Iris pigment epithelial cell (primary cell): Measurements from ENCODE around the gene IL1RAPL2.

Experiments used
- DNase-seq: peaks from one replicate; pipeline ENCODE4 v3.0.0-alpha.2; 2011; ENCODE audit warnings: low read depth

The IL1RAPL2 gene

GRCh38 chrX:105463473-105463872 lies 897.5 kb downstream of the IL1RAPL2 start:
- DNase-seq = peak; percentile 72

DNA sequence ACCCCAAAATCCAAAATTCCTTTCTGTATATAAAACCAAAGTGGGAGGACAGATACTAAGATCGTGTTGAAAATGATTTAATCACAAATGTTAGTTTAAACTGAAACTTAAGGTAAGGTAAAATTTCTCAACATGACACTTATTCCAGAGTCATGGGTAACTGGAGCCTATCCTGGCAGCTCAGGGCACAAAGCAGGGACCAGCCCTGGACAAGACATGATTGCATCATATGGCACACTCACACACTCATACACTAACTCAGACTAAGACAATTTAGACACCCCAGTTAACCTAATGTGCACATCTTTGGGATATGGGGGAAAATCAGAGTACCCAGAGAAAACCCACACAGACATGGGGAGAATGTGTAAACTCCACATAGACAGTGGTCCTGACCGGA lies 898.6 kb downstream of the IL1RAPL2 start:
- no peak for DNase-seq

DNA sequence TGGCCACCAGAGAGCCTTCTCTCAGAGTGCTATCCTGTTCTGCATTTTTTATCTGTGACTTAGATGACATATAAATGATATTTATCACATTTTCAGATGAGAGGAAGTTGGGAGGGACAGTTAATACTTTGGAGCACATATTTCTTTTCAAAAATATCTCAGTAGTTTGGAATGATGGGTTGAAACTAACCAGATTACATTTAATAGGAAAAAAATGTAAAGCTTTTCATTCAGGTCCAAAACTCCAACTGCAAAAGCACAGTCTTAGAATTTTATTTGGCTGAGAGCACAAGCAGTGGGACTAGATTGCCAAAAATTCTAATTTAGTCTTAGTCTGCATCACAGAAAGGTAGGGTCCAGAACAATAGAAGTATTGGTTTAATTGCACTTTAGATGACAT lies 902.7 kb downstream of the IL1RAPL2 start:
- DNase-seq = no peak

DNA sequence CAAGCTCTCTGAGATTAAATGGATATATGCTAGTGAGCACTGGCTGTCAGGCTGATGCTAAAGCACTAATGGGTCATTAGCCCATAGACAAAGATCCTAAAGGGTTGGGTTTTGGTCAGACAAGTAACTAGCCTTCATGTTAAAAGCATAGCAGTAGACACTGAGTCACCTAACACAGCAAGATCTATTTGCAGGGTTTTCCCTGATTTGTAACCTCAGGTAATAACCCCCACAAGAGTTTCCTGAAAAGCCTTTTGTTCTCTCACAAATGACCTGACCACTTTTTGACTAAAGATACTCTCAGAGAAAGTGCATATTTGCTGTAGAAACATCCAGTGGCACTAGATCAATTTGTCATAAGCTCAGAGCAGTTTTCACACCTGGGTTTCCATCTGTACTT lies 905.6 kb downstream of the IL1RAPL2 start:
- no peak for DNase-seq

DNA sequence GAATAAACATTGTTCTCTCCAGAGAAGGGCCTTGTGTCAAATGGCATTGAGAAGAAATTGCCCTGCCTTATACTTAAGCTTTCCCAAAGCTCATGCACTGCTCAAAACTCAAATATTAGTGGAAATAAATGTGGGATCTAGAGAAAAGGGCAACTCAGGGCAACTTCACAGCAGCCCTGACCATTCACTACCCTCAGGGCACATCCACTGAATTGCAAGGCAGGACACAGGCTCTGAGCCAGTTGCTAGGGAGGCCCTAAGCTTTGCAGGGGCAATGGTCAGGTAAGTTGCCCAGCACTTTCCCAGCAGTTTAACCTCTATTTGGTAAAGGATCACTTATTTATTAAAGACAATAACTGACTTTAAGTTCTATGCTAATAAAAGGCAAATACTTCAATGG lies 909.8 kb downstream of the IL1RAPL2 start:
- DNase-seq = no peak

DNA sequence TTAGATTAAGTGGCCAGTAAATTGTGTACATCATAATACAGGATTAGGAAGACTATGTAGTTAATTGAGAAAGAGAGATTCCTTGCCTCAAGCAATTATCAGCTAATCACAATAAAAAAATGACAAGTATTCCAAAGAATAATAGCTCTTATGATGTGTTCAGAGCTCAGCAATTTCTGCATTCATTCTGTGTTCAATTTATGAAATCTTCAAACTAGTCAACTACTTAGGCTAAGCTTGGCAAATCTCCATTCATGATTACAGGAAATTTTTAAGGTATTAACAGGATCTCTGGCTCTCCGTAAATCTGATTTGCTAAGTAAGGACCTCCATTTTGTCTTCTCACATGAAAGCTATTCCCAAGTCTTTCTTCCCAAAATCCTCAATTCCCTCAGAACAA lies 911.4 kb downstream of the IL1RAPL2 start:
- DNase-seq = peak; percentile 71

DNA sequence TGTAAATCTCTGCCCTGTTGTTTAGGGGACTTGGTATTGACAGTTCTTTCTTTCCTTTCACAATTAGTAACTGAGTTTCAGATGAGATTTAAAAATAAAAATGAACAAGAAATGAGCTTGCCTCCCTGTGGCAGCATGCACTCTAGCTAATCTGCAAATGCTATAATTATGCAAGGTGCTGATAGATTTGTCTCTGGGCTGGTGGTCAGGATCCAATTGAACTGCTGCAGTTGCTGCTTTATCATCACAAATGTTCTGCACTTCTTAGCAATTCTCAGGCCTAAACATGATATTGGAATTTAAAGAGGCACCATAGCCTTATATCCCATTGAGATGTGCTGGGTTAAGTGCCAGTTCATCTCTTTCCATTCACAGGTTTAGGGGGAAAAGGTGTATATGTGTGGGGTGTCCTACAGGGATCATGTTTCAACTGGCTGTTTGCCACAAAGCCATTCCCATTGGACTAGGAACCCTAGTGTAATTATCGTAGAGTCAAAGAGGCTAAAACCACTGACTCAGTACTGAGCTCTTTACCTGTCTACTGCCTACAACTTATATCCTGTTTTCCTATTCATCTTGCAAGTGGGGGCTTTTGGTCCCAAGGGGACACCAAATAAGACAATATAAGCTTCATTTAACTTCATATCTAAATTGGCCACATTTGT lies 914.8 kb downstream of the IL1RAPL2 start:
- no peak for DNase-seq

DNA sequence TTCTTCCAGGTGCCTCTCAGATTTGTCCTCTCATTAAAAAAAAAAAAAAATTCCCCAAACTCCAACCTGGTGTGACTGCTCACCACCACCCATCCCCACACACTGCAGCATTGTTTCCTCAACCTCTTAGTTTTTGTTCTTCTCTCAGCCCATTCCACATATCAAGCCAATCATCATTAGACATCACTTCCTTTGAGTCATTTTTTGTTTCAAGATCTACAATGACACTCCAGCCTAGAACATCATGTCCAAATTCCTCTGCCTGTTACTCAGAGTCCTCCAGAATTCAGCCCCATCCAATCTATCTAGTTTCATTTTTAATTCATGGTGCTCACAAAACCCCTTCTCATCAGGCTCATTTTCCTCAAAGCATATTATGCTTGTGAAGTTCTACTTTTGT lies 917.0 kb downstream of the IL1RAPL2 start:
- peak; percentile 83 for DNase-seq

- DNase-seq = peak; percentile 66
These were observed 922.7 kb downstream of the IL1RAPL2 start for GRCh38 chrX:105488716-105489115.

DNA sequence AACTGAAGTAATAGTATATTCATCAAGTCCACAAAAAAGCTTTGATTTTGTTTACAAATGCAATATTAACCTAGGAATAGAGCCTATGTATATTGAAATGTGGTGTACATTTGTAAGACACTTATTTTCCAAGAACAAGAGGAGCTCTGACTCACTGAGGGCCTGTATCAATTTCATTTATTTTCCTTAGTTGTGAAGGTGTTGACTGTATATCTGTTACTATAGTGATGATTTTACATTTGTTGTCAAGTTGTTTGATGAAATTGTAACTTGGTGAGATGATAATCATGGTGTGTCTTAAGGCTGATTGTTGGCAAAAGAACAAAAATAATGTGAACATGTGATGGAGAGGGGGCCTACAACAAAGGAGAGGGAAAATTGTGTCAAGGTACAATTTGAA lies 929.4 kb downstream of the IL1RAPL2 start:
- peak; percentile 33 for DNase-seq

GRCh38 chrX:105502336-105502735 lies 936.3 kb downstream of the IL1RAPL2 start:
- DNase-seq = peak; percentile 77

DNA sequence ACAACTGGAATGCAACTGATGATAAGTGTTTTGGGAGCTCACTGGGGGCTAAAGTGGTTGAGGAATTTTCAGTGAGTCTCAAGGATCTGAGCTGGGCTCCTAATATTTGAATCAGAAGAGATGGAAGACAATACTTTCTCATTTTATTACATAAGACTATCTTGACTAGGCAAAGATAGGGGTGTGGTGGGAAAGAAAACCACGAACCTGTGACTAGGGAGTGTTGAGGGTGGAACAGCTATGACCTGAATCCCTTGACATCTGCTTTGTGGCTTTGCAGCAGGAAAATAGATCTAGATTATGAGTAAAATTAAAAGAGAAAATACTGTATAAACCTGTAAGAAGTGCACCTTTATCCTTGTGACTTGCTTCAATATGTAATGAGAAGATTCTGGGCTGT lies 949.6 kb downstream of the IL1RAPL2 start:
- peak; percentile 27 for DNase-seq

GRCh38 chrX:105526431-105526830 lies 960.4 kb downstream of the IL1RAPL2 start:
- no peak for DNase-seq

DNA sequence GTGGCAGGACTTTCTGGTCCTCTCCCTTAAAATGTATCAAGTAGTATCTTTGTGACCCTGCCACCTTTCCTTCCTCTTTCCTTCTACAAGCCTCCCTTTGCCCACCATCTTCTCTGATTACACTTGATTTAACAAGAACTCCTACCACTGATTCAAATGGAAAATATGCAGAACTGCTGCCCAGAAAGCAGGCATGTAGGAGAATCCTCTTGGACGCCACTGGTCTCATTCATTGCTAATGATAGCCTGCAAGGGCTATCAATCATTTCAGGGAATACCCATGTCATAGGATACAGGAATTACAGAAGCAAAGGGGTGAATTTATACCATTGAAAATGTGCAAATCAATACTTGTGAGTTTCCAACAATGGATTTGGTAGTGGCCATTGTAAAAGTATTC lies 961.8 kb downstream of the IL1RAPL2 start:
- DNase-seq = peak; percentile 35

- DNase-seq = peak; percentile 26
These were observed 968.0 kb downstream of the IL1RAPL2 start for GRCh38 chrX:105533951-105534350.

DNA sequence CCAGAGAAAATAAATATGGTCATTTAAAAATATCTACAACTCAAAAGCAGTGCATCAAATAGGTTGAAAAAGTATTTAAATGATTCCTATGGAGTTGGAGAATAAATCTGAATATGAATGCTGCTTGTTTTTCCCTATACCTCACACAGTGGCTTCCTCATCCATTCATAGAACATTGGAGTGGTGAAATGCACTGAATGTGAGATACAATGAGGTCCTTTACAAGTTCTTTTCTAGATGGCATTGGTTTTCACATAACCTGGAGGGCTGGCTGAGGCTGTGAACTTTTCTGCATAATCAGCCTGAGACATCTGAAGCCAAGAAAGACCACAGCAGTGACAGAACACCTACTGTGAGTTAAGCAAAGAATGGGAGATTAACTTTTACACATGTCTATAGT lies 977.3 kb downstream of the IL1RAPL2 start:
- no peak for DNase-seq

DNA sequence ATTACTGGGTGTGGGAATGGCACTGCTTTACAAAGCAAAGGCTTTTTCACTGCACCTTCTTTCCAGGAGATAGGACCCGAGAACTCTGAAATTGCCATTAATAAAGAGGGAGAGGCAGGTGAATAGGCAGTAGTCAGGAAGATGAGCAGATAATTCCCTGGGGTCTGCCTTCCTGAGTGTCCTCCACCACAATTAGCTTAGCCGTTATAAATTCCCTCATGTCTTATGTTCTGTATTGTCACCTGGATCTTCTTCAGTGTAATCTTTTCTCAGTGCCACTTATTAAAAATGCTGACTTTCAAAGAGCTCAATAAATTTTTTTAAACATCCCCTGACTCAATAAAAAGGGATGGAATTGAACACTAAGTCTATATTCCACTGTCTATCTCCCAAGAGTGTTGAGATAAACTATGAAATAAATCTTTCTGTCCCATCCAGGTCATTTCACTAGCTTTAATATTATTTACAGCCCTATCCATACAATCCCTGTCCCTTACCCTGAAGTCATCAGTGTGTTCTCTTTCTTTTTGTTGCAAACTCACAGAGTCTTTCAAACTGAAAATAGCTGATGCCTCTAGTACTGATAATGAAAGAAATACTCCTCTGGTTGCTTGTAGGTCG lies 984.2 kb downstream of the IL1RAPL2 start:
- no peak for DNase-seq

DNA sequence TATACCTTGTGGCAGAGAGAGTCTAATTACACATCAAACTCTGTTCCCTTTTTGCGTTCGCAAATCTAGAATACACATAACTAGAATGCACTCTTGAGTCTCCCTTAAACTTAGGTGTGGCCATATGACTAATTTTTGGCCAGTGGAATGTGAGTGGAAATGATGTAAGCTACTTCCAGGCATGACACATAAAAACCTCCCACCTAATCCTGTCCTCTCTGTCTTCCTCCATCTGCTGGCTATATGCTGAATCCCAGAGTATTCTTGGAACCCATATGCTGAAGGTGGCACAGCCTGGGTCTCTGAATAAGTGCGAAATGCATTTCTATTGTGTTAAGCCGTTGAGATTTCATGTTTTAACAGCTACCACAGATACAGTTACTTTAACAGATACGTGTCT lies 986.4 kb downstream of the IL1RAPL2 start:
- DNase-seq = peak; percentile 59

GRCh38 chrX:105553118-105553517 lies 987.1 kb downstream of the IL1RAPL2 start:
- no peak for DNase-seq

GRCh38 chrX:105564501-105564900 lies 998.5 kb downstream of the IL1RAPL2 start:
- DNase-seq = peak; percentile 87

GRCh38 chrX:105565856-105566255 lies 999.9 kb downstream of the IL1RAPL2 start:
- DNase-seq = peak; percentile 9

GRCh38 chrX:105567082-105567481 lies 1001.1 kb downstream of the IL1RAPL2 start:
- peak; percentile 12 for DNase-seq

DNA sequence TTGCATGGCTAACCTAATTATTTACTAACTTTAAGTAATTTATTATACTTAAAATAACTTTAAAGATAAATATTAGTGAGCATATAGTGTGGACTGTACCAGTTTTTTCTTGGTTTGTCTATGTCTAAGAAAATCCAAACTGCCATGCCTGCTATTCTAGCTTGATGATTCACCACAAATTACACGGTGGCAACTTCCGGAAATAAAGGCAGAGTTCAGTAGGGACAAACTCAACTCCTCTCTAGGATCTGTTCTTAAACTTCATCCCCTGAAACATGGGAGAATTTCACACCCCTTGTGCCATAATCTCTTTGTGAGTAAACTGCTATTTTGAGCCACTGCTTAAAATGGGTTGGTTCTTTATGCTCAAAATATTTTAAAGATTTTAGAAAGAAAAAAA lies 1042.7 kb downstream of the IL1RAPL2 start:
- peak; percentile 11 for DNase-seq

DNA sequence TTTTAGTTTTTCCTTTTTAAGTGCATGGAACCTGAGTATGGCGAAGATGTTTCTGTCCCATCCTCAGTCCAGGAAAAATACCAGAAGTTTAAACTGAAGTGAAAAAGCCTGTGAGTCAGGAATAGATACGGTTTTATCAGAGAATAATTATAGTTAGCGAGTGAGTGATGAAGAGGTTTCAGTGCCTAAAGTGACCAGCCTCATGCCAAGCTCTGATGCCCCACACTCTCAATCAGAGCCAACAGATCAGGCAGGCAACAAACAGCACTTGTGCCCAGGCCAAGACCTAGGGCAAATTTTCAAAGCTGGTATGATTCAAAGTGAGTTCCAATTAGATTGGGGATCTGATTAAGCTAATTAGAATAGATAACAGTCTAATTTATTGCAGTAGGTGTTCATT lies 1043.5 kb downstream of the IL1RAPL2 start:
- no peak for DNase-seq
